Measurements from ENCODE around the gene KEAP1. TPM values are rescaled to one million over a fixed set of nuclear protein-coding genes. Genes with fewer than 3 reads are reported as not detected.

Gene KEAP1
- total and polyA plus RNA-seq, 2 of the 13 experiments (the other 11 are each of a cell fraction or from before 2014, with no cell fraction given): 56.7 to 72.9 TPM

- TF ChIP-seq ARID5B (CRISPR knock-in tag; IDR thresholded peaks at IDR 0.05) (peak; percentile 43; the same call in 1 of the 2 replicates), PHF8 (CRISPR knock-in tag; IDR thresholded peaks at IDR 0.05) (peak; percentile 50; the same call in 1 of the 2 replicates), DMAP1 (CRISPR knock-in tag; IDR thresholded peaks at IDR 0.05) (peak; percentile 52; the same call in 1 of the 2 replicates), TIGD3 (CRISPR knock-in tag; IDR thresholded peaks at IDR 0.05; ENCODE audit: borderline replicate concordance) (no peak), ZBTB7A (CRISPR knock-in tag; IDR thresholded peaks at IDR 0.05) (peak; percentile 47; the same call in 1 of the 2 replicates), MLXIP (CRISPR knock-in tag; IDR thresholded peaks at IDR 0.05; ENCODE audit: borderline replicate concordance) (peak; percentile 59; the same call in 1 of the 2 replicates), ZNF639 (CRISPR knock-in tag; conservative IDR thresholded peaks at IDR 0.05) (no peak), ZBTB46 (CRISPR knock-in tag; IDR thresholded peaks at IDR 0.05; ENCODE audit: borderline replicate concordance) (0 out of 2 replicates have a peak, but pooled peaks have one; percentile 13)
Observed at GRCh38 chr19:10503002-10503789, at the start of gene KEAP1 (continued).

Measured in HepG2 (cell line).